MM.1S (cell line): ENCODE measurements around the gene PCDH9.

Experiments
- CTCF ChIP-seq: fragments of 300-600 bp; sonication (generic); IDR thresholded peaks from 2 replicates; pipeline ENCODE4 v1.5.1; 2016; ENCODE audit warnings: antibody characterized with exemption, low read length, mixed read lengths
- EZH2 ChIP-seq: fragments of 300-600 bp; sonication (generic); optimal IDR thresholded peaks from 2 replicates; pipeline ENCODE3; 2017; ENCODE audit warnings: low read depth, mild to moderate bottlenecking, antibody characterized with exemption, low read length, mixed read lengths
- EZH2phosphoT487 ChIP-seq: fragments of 300-600 bp; sonication (generic); IDR thresholded peaks from 2 replicates; pipeline ENCODE4 v1.6.1; 2018; ENCODE audit warnings: antibody characterized with exemption, low read length

- TF ChIP-seq CTCF (no peak), EZH2 (no peak), EZH2phosphoT487 (no peak)
Observed at GRCh38 chr13:66508153-66508909, 721.8 kb downstream of the PCDH9 start.
